ENCODE data around the gene CYTH1.

DNA sequence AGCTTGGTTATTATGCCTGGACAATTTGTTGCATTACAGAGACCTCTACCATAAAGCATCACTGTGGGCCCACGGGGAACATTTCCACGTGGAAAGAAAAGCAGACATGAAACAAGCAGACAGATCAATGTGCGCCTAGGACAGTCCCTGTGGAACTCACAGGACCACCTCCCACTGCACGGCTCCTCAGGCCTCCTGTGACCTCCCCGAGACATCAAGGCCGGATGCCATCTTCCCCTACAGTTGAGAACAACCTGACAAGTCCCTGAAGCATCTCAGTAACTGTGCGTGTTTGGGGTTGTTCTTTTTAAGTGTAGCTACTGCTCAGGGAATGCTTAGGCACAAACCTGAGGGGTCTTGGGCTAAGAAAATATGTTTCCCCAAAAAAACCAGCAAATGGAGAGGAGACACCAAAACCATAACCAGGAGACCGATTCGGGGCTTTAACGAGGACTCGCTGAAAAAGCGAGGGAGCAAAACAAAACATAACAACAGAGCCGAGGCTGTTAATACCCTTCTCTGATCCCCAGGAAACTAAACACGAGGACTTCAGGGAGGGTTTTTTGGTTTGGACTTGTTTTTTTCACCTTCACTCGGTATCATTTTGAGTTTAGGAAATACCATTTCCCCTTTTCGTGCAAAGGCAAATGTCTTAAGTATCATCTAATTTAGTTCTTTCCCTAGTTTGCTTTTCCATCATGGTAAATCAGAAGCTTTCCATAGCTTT, 87.1 kb downstream of the CYTH1 start:
- TF ChIP-seq, protein P1, sequence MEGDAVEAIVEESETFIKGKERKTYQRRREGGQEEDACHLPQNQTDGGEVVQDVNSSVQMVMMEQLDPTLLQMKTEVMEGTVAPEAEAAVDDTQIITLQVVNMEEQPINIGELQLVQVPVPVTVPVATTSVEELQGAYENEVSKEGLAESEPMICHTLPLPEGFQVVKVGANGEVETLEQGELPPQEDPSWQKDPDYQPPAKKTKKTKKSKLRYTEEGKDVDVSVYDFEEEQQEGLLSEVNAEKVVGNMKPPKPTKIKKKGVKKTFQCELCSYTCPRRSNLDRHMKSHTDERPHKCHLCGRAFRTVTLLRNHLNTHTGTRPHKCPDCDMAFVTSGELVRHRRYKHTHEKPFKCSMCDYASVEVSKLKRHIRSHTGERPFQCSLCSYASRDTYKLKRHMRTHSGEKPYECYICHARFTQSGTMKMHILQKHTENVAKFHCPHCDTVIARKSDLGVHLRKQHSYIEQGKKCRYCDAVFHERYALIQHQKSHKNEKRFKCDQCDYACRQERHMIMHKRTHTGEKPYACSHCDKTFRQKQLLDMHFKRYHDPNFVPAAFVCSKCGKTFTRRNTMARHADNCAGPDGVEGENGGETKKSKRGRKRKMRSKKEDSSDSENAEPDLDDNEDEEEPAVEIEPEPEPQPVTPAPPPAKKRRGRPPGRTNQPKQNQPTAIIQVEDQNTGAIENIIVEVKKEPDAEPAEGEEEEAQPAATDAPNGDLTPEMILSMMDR (IDR thresholded peaks at IDR 0.05) = no peak
- no peak for TF ChIP-seq EZH2 (IDR thresholded peaks at IDR 0.05; ENCODE audit: borderline replicate concordance, insufficient read depth, low read depth, low read length, poor library complexity, severe bottlenecking)

All from B cell (primary cell).